IPS-18a (cell line): ENCODE data around the gene PKN2.
"Not testable (repeated sequence)": the region's sequence is repeated elsewhere in the genome, so short reads cannot be mapped to it uniquely, and the experiment has no call there.

ENCODE experiments used
- H3K27ac ChIP-seq: one replicate; pipeline ENCODE4 v1.5.1; 2013; ENCODE audit warnings: low read length
- H3K27me3 ChIP-seq: one replicate; pipeline ENCODE4 v1.6.1; 2013; ENCODE audit warnings: mild to moderate bottlenecking, low read length; ENCODE audit not compliant: control insufficient read depth, insufficient read depth
- H3K36me3 ChIP-seq: one replicate; pipeline ENCODE4 v1.6.1; 2013; ENCODE audit warnings: low read depth, low read length; ENCODE audit not compliant: control insufficient read depth
- H3K4me1 ChIP-seq: one replicate; pipeline ENCODE4 v1.6.1; 2013; ENCODE audit warnings: low read depth, low read length; ENCODE audit not compliant: control insufficient read depth
- H3K4me3 ChIP-seq: one replicate; pipeline ENCODE4 v1.5.1; 2013; ENCODE audit warnings: low read length
- H3K9ac ChIP-seq: one replicate; pipeline ENCODE4 v1.6.1; 2013; ENCODE audit warnings: mild to moderate bottlenecking, low read length, moderate library complexity
- H3K9me3 ChIP-seq: one replicate; pipeline ENCODE4 v1.6.1; 2013; ENCODE audit warnings: low read depth, low read length; ENCODE audit not compliant: control insufficient read depth

The PKN2 gene

DNA sequence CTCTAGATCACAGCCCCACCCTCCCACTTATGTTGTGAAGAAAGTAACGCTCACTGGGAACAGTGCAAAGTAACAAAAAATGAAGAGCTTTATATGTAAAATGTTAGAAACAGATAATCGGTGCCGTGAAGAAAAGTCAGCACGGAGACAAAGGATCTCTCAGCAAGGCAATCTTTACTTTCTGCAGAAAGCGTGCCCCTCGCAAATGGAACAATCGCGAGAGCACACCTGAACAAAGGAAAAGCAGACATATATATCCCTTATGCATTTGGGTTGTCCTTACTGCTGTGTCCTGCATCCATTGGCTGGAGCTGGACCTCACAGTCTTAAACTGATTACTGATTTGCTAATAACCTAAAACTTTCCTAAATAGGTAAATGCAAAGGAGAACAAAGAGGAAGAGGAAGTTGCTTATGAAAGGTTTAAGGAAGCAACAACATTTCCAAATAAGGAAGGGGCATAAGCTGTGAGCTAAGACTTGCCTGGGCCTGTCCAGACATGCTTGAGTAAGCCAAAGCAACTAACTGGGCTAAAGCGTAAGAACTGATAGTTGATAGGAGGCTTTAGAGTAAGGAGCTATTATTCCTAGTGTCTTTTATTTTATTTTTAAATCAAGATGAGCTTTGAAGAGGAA, 117.6 kb downstream of the PKN2 start:
- Histone ChIP-seq H3K4me1 (no peaks in the 10 kb centered on the region), H3K9me3 (peaks cover 9% of the 10 kb centered on the region), H3K4me3 (no peak overlapping the region), H3K27me3 (no peaks in the 10 kb centered on the region), H3K36me3 (peaks cover 48% of the 10 kb centered on the region), H3K9ac (no peak overlapping the region), H3K27ac (no peak overlapping the region)

DNA sequence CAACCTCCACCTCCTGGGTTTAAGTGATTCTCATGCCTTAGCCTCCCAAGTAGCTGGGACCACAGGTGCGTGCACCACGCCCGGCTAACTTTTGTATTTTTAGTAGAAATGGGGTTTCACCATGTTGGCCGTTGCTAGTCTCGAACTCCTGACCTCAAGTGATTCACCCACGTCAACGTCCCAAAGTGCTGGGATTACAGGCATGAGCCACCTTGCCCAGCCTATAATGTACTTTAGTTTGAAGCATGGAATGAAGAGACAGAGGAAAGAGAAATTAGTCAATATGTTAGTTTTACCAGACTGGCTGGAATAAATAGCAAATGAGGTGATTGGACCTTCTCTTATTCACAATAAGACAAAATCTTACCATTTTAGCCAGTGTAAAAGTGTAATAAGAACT, 118.3 kb downstream of the PKN2 start:
- Histone ChIP-seq H3K36me3 (peaks cover 53% of the 10 kb centered on the region), H3K27ac (no peak overlapping the region), H3K4me1 (no peaks in the 10 kb centered on the region), H3K27me3 (no peaks in the 10 kb centered on the region), H3K9ac (no peak overlapping the region), H3K4me3 (no peak overlapping the region), H3K9me3 (peaks cover 9% of the 10 kb centered on the region)

- Histone ChIP-seq H3K27ac (no peak overlapping the region), H3K9ac (no peak overlapping the region), H3K4me3 (no peak overlapping the region), H3K4me1 (no peaks in the 10 kb centered on the region), H3K27me3 (no peaks in the 10 kb centered on the region), H3K9me3 (peaks cover 9% of the 10 kb centered on the region), H3K36me3 (peaks cover 58% of the 10 kb centered on the region)
Measured at GRCh38 chr1:88802950-88803349, 118.9 kb downstream of the PKN2 start.

DNA sequence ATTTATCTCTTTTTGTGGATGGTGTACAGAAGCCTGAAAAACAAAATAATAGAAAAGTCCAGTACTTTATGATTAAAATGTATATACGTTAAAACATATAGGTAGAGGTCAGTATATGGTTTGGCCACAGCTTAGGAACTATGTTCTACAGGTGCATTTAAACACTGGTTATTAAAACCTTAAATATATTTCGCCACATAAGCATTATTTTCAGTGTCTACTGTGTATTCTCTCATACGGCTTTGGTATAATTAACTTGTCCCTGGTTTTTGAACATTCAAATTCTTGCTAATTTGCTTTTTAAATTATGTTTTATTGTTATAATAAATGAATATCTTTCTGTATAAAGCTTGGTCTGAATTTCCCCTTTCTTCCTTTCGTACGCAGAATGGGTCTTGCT, 119.4 kb downstream of the PKN2 start:
- Histone ChIP-seq H3K36me3 (peaks cover 58% of the 10 kb centered on the region), H3K4me3 (no peak overlapping the region), H3K27me3 (no peaks in the 10 kb centered on the region), H3K27ac (no peak overlapping the region), H3K9ac (no peak overlapping the region), H3K9me3 (peaks cover 9% of the 10 kb centered on the region), H3K4me1 (no peaks in the 10 kb centered on the region)

GRCh38 chr1:88812366-88812765, 128.3 kb downstream of the PKN2 start:
- H3K9ac ChIP-seq: no peak overlapping the region
- no peaks in the 10 kb centered on the region for H3K27me3 ChIP-seq
- no peaks in the 10 kb centered on the region for H3K9me3 ChIP-seq
- no peaks in the 10 kb centered on the region for H3K4me1 ChIP-seq
- H3K27ac ChIP-seq: no peak overlapping the region
- peaks cover 18% of the 10 kb centered on the region for H3K36me3 ChIP-seq
- no peak overlapping the region for H3K4me3 ChIP-seq

DNA sequence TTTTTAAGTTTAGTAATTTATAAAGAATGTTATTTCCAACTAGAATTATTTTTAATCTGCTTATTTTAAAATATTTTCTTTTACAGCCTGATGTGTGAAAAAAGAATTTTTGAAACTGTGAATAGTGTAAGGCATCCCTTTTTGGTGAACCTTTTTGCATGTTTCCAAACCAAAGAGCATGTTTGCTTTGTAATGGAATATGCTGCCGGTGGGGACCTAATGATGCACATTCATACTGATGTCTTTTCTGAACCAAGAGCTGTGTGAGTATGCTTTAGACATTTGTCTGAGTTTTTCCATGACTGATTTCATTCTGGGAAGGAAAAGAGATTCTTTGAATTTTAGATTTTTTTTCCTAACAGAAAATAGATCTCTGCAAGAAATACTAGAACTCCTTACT, 129.4 kb downstream of the PKN2 start:
- Histone ChIP-seq H3K36me3 (peaks cover 13% of the 10 kb centered on the region), H3K27ac (no peak overlapping the region), H3K4me3 (no peak overlapping the region), H3K4me1 (no peaks in the 10 kb centered on the region), H3K9ac (no peak overlapping the region), H3K27me3 (no peaks in the 10 kb centered on the region), H3K9me3 (no peaks in the 10 kb centered on the region)

DNA sequence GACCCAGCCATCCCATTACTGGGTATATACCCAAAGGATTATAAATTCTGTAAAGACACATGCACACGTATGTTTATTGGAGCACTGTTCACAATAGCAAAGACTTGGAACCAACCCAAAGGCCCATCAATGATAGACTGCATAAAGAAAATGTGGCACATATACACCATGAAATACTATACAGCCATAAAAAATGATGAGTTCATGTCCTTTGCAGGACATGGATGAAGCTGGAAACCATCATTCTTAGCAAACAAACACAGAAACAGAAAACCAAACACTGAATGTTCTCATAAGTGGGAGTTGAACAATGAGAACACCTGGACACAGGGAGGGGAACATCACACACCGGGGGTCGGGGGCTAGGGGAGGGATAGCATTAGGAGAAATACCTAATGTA, 135.6 kb downstream of the PKN2 start:
- not testable (repeated sequence) for H3K9ac ChIP-seq, H3K4me1 ChIP-seq, H3K9me3 ChIP-seq, H3K27me3 ChIP-seq, H3K4me3 ChIP-seq, H3K36me3 ChIP-seq, H3K27ac ChIP-seq

- peaks cover 14% of the 10 kb centered on the region for H3K36me3 ChIP-seq
- no peaks in the 10 kb centered on the region for H3K27me3 ChIP-seq
- H3K4me1 ChIP-seq: peaks cover 5% of the 10 kb centered on the region
- H3K4me3 ChIP-seq: no peak overlapping the region
- no peaks in the 10 kb centered on the region for H3K9me3 ChIP-seq
- H3K27ac ChIP-seq: no peak overlapping the region
- no peak overlapping the region for H3K9ac ChIP-seq
Measured at GRCh38 chr1:88825721-88826120, 141.6 kb downstream of the PKN2 start.

DNA sequence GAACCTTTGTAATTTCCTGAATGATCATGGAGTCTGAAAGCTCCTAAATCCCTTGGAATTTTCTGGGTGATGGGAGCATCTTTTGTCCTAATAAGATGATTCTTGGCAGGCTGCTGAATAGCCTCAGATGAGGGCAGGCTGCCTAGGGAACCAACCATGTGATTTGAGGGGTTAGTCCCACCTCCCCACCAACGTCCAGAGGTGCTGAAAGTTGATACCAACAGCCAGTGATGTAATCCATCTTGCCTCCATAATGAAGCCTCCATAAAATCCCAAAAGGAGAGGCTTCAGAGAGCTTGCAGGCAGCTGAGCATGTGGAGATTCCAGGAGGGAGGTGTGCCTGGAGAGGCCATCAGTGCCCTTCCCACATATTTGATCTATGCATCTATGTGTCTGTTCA, 163.6 kb downstream of the PKN2 start:
- Histone ChIP-seq H3K27ac (no peak overlapping the region), H3K27me3 (no peaks in the 10 kb centered on the region), H3K9ac (no peak overlapping the region), H3K9me3 (no peaks in the 10 kb centered on the region), H3K4me3 (no peak overlapping the region), H3K4me1 (peaks cover 9% of the 10 kb centered on the region), H3K36me3 (no peaks in the 10 kb centered on the region)

DNA sequence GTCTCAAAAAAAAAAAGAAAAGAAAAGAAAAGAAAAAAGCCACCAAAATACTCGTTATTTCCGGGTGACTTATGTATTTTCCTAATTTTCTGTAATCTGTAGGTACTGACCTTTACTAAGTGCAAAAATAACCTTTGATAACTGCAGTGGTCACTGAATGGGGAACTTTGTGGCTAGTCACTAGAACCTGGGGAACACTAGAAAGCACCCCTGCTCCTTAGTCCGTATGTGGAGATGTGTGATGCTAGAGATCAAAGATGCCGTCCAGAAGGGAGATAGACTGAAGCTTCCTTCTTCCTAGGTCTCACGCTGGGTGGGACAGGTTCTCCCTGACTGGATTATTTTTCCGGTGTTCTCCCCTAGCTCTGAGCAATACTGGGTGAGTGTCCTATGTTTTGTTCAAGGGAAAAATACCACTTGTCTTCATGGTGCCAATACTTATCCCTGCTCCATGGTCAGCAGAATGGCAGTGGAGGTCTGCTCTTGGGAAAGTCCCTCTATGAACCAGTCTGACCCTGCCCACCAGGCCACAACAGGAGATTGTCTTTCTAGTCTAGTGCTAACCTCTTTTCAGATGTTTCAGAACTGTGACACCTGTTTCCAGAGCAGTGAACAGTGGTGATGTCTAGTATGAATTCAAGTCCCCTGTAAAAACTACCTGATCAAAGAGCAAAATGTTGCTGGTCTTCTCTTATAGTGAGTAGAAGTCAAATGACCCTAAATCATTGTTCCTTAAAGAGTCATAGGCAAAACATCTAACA, 167.4 kb downstream of the PKN2 start:
- peaks cover 3% of the 10 kb centered on the region for H3K36me3 ChIP-seq
- H3K27ac ChIP-seq: no peak overlapping the region
- no peaks in the 10 kb centered on the region for H3K9me3 ChIP-seq

GRCh38 chr1:88867743-88868521, 183.9 kb downstream of the PKN2 start:
- H3K27me3 ChIP-seq: no peaks in the 10 kb centered on the region
- H3K9ac ChIP-seq: no peak overlapping the region
- no peaks in the 10 kb centered on the region for H3K9me3 ChIP-seq
- no peak overlapping the region for H3K27ac ChIP-seq
- H3K4me3 ChIP-seq: no peak overlapping the region
- no peaks in the 10 kb centered on the region for H3K36me3 ChIP-seq
- H3K4me1 ChIP-seq: no peaks in the 10 kb centered on the region

More for the DNA sequence above, 167.4 kb downstream of the PKN2 start:
- no peak overlapping the region for H3K4me3 ChIP-seq
- H3K4me1 ChIP-seq: peaks cover 9% of the 10 kb centered on the region
- no peak overlapping the region for H3K9ac ChIP-seq
- H3K27me3 ChIP-seq: no peaks in the 10 kb centered on the region
